ENCODE results near the gene SYTL4.

GRCh38 chrX:100720301-100720700, 11.6 kb downstream of the SYTL4 start:
- TF ChIP-seq NFIC (IDR thresholded peaks at IDR 0.05; ENCODE audit: low read length) (no peak), ZNF350 (CRISPR knock-in tag; IDR thresholded peaks at IDR 0.05; ENCODE audit: borderline replicate concordance, low read depth) (no peak), POLR2AphosphoS5 (IDR thresholded peaks at IDR 0.05; ENCODE audit: low read depth, low read length) (no peak), ZNF10 (CRISPR knock-in tag; IDR thresholded peaks at IDR 0.05; ENCODE audit: borderline replicate concordance, low read depth) (no peak), SRSF1 (optimal IDR thresholded peaks at IDR 0.05; ENCODE audit: low read depth, low read length) (no peak), ATRX (CRISPR knock-in tag; IDR thresholded peaks at IDR 0.05; ENCODE audit: borderline replicate concordance) (no peak), SP1 (IDR thresholded peaks at IDR 0.05) (no peak), SP1 (CRISPR knock-in tag; IDR thresholded peaks at IDR 0.05) (no peak), MXI1 (IDR thresholded peaks at IDR 0.05; ENCODE audit: borderline replicate concordance, low read depth, low read length) (no peak), EP300 (IDR thresholded peaks at IDR 0.05; ENCODE audit: low read depth in 2 of 2, low read length in 2 of 2) (no peak), EP300 (CRISPR knock-in tag; IDR thresholded peaks at IDR 0.05; ENCODE audit: borderline replicate concordance) (no peak), BHLHE40 (IDR thresholded peaks at IDR 0.05; ENCODE audit: low read length) (no peak), DMTF1 (CRISPR knock-in tag; IDR thresholded peaks at IDR 0.05) (no peak)
- TF ChIP-seq, protein P1, sequence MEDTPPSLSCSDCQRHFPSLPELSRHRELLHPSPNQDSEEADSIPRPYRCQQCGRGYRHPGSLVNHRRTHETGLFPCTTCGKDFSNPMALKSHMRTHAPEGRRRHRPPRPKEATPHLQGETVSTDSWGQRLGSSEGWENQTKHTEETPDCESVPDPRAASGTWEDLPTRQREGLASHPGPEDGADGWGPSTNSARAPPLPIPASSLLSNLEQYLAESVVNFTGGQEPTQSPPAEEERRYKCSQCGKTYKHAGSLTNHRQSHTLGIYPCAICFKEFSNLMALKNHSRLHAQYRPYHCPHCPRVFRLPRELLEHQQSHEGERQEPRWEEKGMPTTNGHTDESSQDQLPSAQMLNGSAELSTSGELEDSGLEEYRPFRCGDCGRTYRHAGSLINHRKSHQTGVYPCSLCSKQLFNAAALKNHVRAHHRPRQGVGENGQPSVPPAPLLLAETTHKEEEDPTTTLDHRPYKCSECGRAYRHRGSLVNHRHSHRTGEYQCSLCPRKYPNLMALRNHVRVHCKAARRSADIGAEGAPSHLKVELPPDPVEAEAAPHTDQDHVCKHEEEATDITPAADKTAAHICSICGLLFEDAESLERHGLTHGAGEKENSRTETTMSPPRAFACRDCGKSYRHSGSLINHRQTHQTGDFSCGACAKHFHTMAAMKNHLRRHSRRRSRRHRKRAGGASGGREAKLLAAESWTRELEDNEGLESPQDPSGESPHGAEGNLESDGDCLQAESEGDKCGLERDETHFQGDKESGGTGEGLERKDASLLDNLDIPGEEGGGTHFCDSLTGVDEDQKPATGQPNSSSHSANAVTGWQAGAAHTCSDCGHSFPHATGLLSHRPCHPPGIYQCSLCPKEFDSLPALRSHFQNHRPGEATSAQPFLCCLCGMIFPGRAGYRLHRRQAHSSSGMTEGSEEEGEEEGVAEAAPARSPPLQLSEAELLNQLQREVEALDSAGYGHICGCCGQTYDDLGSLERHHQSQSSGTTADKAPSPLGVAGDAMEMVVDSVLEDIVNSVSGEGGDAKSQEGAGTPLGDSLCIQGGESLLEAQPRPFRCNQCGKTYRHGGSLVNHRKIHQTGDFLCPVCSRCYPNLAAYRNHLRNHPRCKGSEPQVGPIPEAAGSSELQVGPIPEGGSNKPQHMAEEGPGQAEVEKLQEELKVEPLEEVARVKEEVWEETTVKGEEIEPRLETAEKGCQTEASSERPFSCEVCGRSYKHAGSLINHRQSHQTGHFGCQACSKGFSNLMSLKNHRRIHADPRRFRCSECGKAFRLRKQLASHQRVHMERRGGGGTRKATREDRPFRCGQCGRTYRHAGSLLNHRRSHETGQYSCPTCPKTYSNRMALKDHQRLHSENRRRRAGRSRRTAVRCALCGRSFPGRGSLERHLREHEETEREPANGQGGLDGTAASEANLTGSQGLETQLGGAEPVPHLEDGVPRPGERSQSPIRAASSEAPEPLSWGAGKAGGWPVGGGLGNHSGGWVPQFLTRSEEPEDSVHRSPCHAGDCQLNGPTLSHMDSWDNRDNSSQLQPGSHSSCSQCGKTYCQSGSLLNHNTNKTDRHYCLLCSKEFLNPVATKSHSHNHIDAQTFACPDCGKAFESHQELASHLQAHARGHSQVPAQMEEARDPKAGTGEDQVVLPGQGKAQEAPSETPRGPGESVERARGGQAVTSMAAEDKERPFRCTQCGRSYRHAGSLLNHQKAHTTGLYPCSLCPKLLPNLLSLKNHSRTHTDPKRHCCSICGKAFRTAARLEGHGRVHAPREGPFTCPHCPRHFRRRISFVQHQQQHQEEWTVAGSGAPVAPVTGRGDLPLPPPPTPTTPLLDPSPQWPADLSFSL (CRISPR knock-in tag; IDR thresholded peaks at IDR 0.05), result no peak

All from HepG2 (cell line).